Measurements from ENCODE around the gene MRPL30.

- no peak for TF ChIP-seq POLR2A (IDR thresholded peaks at IDR 0.05)
- no peak for TF ChIP-seq CTCF (IDR thresholded peaks at IDR 0.05)
These were observed 17.3 kb downstream of the MRPL30 start for GRCh38 chr2:99198103-99198841.

Data from adrenal gland (tissue), 5 donors.